ENCODE data around the gene KLHL13.
"Not testable (repeated sequence)": the region's sequence is repeated elsewhere in the genome, so short reads cannot be mapped to it uniquely, and the experiment has no call there.

Gene KLHL13

GRCh38 chrX:117936118-117936517, 180.5 kb downstream of the KLHL13 start:
- H3K27ac ChIP-seq = no peak overlapping the region
- TF ChIP-seq ZFX (IDR thresholded peaks at IDR 0.05; ENCODE audit: borderline replicate concordance) = no peak
- TF ChIP-seq CTCF (IDR thresholded peaks at IDR 0.05) = no peak

GRCh38 chrX:117930116-117930515, 186.5 kb downstream of the KLHL13 start:
- H3K27ac ChIP-seq = not testable (repeated sequence)

DNA sequence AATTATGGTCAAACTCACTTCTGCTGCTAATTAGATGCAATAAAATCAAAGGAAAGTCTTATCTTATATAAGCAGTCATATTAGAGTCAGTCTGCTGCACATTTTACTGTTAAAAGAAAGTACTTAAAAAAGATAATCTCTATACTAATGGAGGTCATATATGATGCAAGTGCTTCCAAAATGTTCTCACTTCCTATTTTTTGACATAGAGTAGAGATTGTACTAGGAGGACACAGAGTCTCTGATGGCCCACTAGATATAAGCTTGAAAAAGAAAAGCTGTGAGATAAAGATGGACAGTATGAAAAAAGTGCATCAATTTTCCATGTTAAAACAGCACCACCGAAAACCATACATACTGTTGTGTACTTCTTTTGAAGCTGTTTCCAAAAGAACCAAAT, 196.9 kb downstream of the KLHL13 start:
- H3K27ac ChIP-seq = no peak overlapping the region
- TF ChIP-seq CTCF (IDR thresholded peaks at IDR 0.05) (no peak), ZFX (IDR thresholded peaks at IDR 0.05; ENCODE audit: borderline replicate concordance) (no peak)

- no peak overlapping the region for H3K27ac ChIP-seq
- TF ChIP-seq CTCF (IDR thresholded peaks at IDR 0.05) (no peak), ZFX (IDR thresholded peaks at IDR 0.05; ENCODE audit: borderline replicate concordance) (no peak)
Observed at GRCh38 chrX:117910216-117910615, 206.4 kb downstream of the KLHL13 start.

DNA sequence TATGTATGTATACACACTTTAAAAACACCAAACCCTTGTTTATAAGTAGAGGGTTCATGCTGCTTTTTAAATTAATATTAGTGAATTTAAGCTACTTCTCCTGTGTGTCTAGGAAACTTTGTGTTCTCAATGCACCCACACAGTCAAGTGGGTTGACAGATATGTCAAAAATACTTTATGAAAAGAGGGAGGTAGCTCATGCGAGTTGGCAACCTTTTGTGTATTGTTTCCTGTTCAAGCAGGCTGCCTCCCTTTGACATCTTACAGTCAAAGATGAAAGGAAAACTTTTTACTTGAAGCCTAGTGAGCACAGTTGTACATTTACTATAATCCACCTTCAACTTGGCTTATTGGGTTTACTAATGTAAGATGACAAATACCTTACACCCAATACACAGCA, 218.4 kb downstream of the KLHL13 start:
- no peak for TF ChIP-seq CTCF (IDR thresholded peaks at IDR 0.05)
- TF ChIP-seq ZFX (IDR thresholded peaks at IDR 0.05; ENCODE audit: borderline replicate concordance) = no peak
- no peak overlapping the region for H3K27ac ChIP-seq

- TF ChIP-seq CTCF (IDR thresholded peaks at IDR 0.05) = no peak
- no peak for TF ChIP-seq ZFX (IDR thresholded peaks at IDR 0.05; ENCODE audit: borderline replicate concordance)
Observed at GRCh38 chrX:117895418-117895817, 221.2 kb downstream of the KLHL13 start.

GRCh38 chrX:117892469-117892868, 224.1 kb downstream of the KLHL13 start:
- TF ChIP-seq CTCF (IDR thresholded peaks at IDR 0.05) (no peak), ZFX (IDR thresholded peaks at IDR 0.05; ENCODE audit: borderline replicate concordance) (no peak)
- H3K27ac ChIP-seq = no peak overlapping the region

More at GRCh38 chrX:117895418-117895817, 221.2 kb downstream of the KLHL13 start:
- no peak overlapping the region for H3K27ac ChIP-seq

- H3K27ac ChIP-seq = no peak overlapping the region
- TF ChIP-seq CTCF (IDR thresholded peaks at IDR 0.05) (no peak), ZFX (IDR thresholded peaks at IDR 0.05; ENCODE audit: borderline replicate concordance) (no peak)
Observed at GRCh38 chrX:117871796-117872195, 244.8 kb downstream of the KLHL13 start.
